NT2/D1 (cell line): ENCODE measurements around the gene LRRN1.

Experiments used
- DNase-seq: peaks from one replicate; pipeline ENCODE4 v3.0.0-alpha.2; 2011; ENCODE audit warnings: low read depth, low spot score
- H3K27me3 ChIP-seq: 2 replicates; pipeline ENCODE4 v1.6.0; 2011; ENCODE audit warnings: mild to moderate bottlenecking; ENCODE audit not compliant: insufficient read length, insufficient read depth
- H3K36me3 ChIP-seq: 2 replicates; pipeline ENCODE4 v1.6.1; 2011; ENCODE audit warnings: mild to moderate bottlenecking, low read length, mixed read lengths; ENCODE audit not compliant: insufficient read depth, insufficient read length
- H3K4me1 ChIP-seq: 2 replicates; pipeline ENCODE4 v1.5.1; 2011; ENCODE audit not compliant: insufficient read depth, insufficient read length
- H3K4me3 ChIP-seq: 2 replicates; pipeline ENCODE4 v1.5.1; 2011; ENCODE audit warnings: low read depth; ENCODE audit not compliant: insufficient read length
- H3K9ac ChIP-seq: 2 replicates; pipeline ENCODE4 v1.6.0; 2011; ENCODE audit warnings: low read depth; ENCODE audit not compliant: insufficient read length
- H3K9me3 ChIP-seq: 2 replicates; pipeline ENCODE4 v1.5.1; 2011; ENCODE audit warnings: mild to moderate bottlenecking, low read length; ENCODE audit not compliant: insufficient read depth
- SUZ12 ChIP-seq: IDR thresholded peaks from 2 replicates; pipeline ENCODE4 v1.6.1; 2011; ENCODE audit not compliant: insufficient read length, insufficient read depth; ENCODE audit errors: extremely low read depth
- YY1 ChIP-seq: IDR thresholded peaks from 2 replicates; pipeline ENCODE4 v1.6.1; 2011; ENCODE audit not compliant: insufficient read length, insufficient read depth
- ZNF274 ChIP-seq: IDR thresholded peaks from 2 replicates; pipeline ENCODE4 v1.6.1; 2011; ENCODE audit warnings: mild to moderate bottlenecking, low read depth, low read length

Gene LRRN1

DNA sequence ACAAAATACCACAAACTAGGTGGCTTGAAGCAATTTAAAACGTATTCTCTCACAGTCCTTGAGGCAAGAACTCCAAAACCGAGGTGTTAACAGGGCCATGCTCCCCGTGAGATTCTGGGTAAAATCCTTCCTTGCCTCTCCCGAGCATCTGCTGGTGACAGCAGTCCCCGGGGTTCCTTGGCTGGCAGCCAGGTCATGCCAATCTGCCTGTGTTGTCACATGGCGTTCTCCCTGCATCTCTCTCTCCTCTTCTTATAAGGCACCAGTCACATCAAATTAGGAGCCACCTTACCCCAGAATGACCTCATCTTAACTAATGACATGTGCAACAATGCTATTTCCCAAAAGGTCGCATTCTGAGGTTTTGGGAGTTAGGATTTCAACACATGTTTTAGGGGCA lies 26.3 kb upstream of the LRRN1 start:
- Histone ChIP-seq H3K9ac (no peak overlapping the region), H3K36me3 (no peaks in the 10 kb centered on the region), H3K27me3 (no peaks in the 10 kb centered on the region), H3K9me3 (peaks cover 9% of the 10 kb centered on the region; the same call in 1 of the 2 replicates), H3K4me3 (no peak overlapping the region), H3K4me1 (no peaks in the 10 kb centered on the region)
- DNase-seq, result no peak
- TF ChIP-seq YY1 (no peak), ZNF274 (no peak), SUZ12 (no peak)

GRCh38 chr3:3776607-3777006 lies 22.6 kb upstream of the LRRN1 start:
- TF ChIP-seq SUZ12, result no peak
- TF ChIP-seq YY1, result no peak
- no peak for TF ChIP-seq ZNF274
- H3K4me3 ChIP-seq, result no peak overlapping the region
- no peaks in the 10 kb centered on the region for H3K4me1 ChIP-seq
- peaks cover 9% of the 10 kb centered on the region; the same call in 1 of the 2 replicates for H3K9me3 ChIP-seq
- no peak for DNase-seq
- no peaks in the 10 kb centered on the region for H3K36me3 ChIP-seq
- no peaks in the 10 kb centered on the region for H3K27me3 ChIP-seq
- no peak overlapping the region for H3K9ac ChIP-seq

DNA sequence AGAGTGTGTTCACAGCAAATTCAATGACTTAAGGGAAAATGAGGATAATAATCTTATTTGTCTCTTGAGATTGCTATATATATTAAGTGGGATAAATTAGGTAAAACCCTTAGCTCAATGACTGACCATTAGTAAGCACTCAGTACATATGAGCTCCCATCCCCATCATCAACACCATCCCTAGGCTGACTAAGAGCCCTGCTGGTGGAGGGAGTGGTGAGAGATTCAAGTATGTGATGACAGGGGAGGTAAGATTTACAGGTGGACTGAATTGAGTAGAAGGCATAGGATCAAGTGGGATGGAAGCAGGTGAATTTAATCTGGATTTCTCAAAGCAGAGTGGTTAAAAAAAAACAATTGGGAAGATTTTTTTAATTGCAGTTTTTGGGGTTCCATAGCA lies 21.0 kb upstream of the LRRN1 start:
- H3K4me1 ChIP-seq, result no peaks in the 10 kb centered on the region
- no peaks in the 10 kb centered on the region for H3K36me3 ChIP-seq
- no peaks in the 10 kb centered on the region for H3K27me3 ChIP-seq
- no peak for DNase-seq
- no peak overlapping the region for H3K4me3 ChIP-seq
- TF ChIP-seq ZNF274, result no peak
- peaks cover 9% of the 10 kb centered on the region; the same call in 1 of the 2 replicates for H3K9me3 ChIP-seq
- no peak overlapping the region for H3K9ac ChIP-seq

GRCh38 chr3:3778641-3779270 lies 20.5 kb upstream of the LRRN1 start:
- no peak overlapping the region for H3K9ac ChIP-seq
- H3K4me1 ChIP-seq, result no peaks in the 10 kb centered on the region
- DNase-seq, result no peak
- TF ChIP-seq ZNF274 (no peak), YY1 (no peak), SUZ12 (no peak)
- H3K9me3 ChIP-seq, result peaks cover 9% of the 10 kb centered on the region; the same call in 1 of the 2 replicates
- no peaks in the 10 kb centered on the region for H3K36me3 ChIP-seq
- H3K4me3 ChIP-seq, result no peak overlapping the region
- no peaks in the 10 kb centered on the region for H3K27me3 ChIP-seq

DNA sequence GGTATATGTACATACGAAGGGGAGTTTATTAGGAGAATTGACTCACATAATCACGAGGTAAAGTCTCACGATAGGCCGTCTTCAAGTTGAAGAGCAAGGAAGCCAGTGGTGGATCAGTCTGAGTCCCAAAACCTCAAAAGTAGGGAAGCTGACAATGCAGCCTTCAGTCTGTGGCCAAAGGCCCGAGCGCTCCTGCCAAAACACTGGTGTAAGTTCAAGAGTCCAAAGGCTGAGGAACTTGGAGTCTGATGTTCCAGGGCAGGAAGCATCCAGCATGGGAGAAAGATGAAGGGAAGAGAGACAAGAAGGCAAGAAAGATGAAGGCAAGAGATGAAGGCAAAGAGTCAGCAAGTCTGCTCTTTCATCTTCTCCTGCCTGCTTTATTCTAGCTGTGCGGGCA lies 16.8 kb upstream of the LRRN1 start:
- no peak overlapping the region for H3K9ac ChIP-seq
- H3K4me1 ChIP-seq, result no peaks in the 10 kb centered on the region
- no peaks in the 10 kb centered on the region for H3K27me3 ChIP-seq
- TF ChIP-seq SUZ12 (no peak), YY1 (no peak), ZNF274 (no peak)
- no peak for DNase-seq
- H3K4me3 ChIP-seq, result no peak overlapping the region
- no peaks in the 10 kb centered on the region for H3K36me3 ChIP-seq
- no peaks in the 10 kb centered on the region for H3K9me3 ChIP-seq

- Histone ChIP-seq H3K27me3 (no peaks in the 10 kb centered on the region), H3K36me3 (no peaks in the 10 kb centered on the region), H3K4me3 (no peak overlapping the region), H3K9ac (no peak overlapping the region), H3K9me3 (no peaks in the 10 kb centered on the region), H3K4me1 (no peaks in the 10 kb centered on the region)
- no peak for TF ChIP-seq ZNF274
- no peak for DNase-seq
Observed at GRCh38 chr3:3783210-3783609, 16.0 kb upstream of the LRRN1 start.

GRCh38 chr3:3783696-3784095 lies 15.5 kb upstream of the LRRN1 start:
- no peak overlapping the region for H3K9ac ChIP-seq
- TF ChIP-seq ZNF274, result no peak
- TF ChIP-seq SUZ12, result no peak
- TF ChIP-seq YY1, result no peak
- no peaks in the 10 kb centered on the region for H3K4me1 ChIP-seq
- no peaks in the 10 kb centered on the region for H3K9me3 ChIP-seq
- no peaks in the 10 kb centered on the region for H3K27me3 ChIP-seq
- H3K36me3 ChIP-seq, result no peaks in the 10 kb centered on the region
- no peak overlapping the region for H3K4me3 ChIP-seq
- DNase-seq, result no peak
